ENCODE data around the gene PLCL1. TPM values are rescaled to one million over a fixed set of nuclear protein-coding genes. Genes with fewer than 3 reads are reported as not detected.

PLCL1 gene
- total RNA-seq, 1 donor from 2014 or later = 14.3 TPM

GRCh38 chr2:197857476-197858107 is 53.2 kb downstream of the PLCL1 start:
- no peak overlapping the region for H3K27ac ChIP-seq
- H3K4me1 ChIP-seq = peaks cover 0 to 17% of the 10 kb centered on the region in 2 donors

GRCh38 chr2:197858607-197859140 is 54.3 kb downstream of the PLCL1 start:
- Histone ChIP-seq H3K9me3 (no peaks in the 10 kb centered on the region), H3K27me3 (no peaks in the 10 kb centered on the region), H3K27ac (no peak overlapping the region), H3K4me3 (no peak overlapping the region), H3K36me3 (no peaks in the 10 kb centered on the region), H3K4me1 (peaks cover 0 to 8% of the 10 kb centered on the region in 2 donors)
- TF ChIP-seq CTCF (IDR thresholded peaks at IDR 0.05) = no peak
- no peak for DNase-seq (ENCODE audit: low spot score in 2 of 2)
- intact Hi-C loops (cut with DNase I) = no loop called here

More at GRCh38 chr2:197857476-197858107, 53.2 kb downstream of the PLCL1 start:
- H3K4me3 ChIP-seq = no peak overlapping the region
- no peak for TF ChIP-seq CTCF (IDR thresholded peaks at IDR 0.05)
- no peaks in the 10 kb centered on the region for H3K9me3 ChIP-seq
- no peaks in the 10 kb centered on the region for H3K36me3 ChIP-seq
- no peak for DNase-seq (ENCODE audit: low spot score in 2 of 2)
- intact Hi-C loops (cut with DNase I) = no loop called here
- no peaks in the 10 kb centered on the region for H3K27me3 ChIP-seq

- H3K27me3 ChIP-seq = no peaks in the 10 kb centered on the region
- no peak for TF ChIP-seq CTCF (IDR thresholded peaks at IDR 0.05)
- H3K4me1 ChIP-seq = no peaks in the 10 kb centered on the region
- no peak overlapping the region for H3K4me3 ChIP-seq
- H3K36me3 ChIP-seq = no peaks in the 10 kb centered on the region
- H3K27ac ChIP-seq = no peak overlapping the region
- no peak for DNase-seq (ENCODE audit: low spot score in 2 of 2)
- intact Hi-C loops (cut with DNase I) = no loop called here
- no peaks in the 10 kb centered on the region for H3K9me3 ChIP-seq
Observed at GRCh38 chr2:197862246-197862955, 58.0 kb downstream of the PLCL1 start.

- H3K36me3 ChIP-seq = no peaks in the 10 kb centered on the region
- no peak overlapping the region for H3K4me3 ChIP-seq
- H3K27ac ChIP-seq = no peak overlapping the region
- DNase-seq (ENCODE audit: low spot score in 2 of 2) = no peak
- intact Hi-C loops (cut with DNase I) = no loop called here
- H3K4me1 ChIP-seq = peaks cover 0 to 5% of the 10 kb centered on the region in 2 donors
- no peaks in the 10 kb centered on the region for H3K9me3 ChIP-seq
- H3K27me3 ChIP-seq = no peaks in the 10 kb centered on the region
- no peak for TF ChIP-seq CTCF (IDR thresholded peaks at IDR 0.05)
Observed at GRCh38 chr2:197863744-197864143, 59.4 kb downstream of the PLCL1 start.

GRCh38 chr2:197866455-197866854 is 62.1 kb downstream of the PLCL1 start:
- intact Hi-C loops (cut with DNase I) = no loop called here
- no peak for TF ChIP-seq CTCF (IDR thresholded peaks at IDR 0.05)
- Histone ChIP-seq H3K9me3 (no peaks in the 10 kb centered on the region), H3K27ac (no peak overlapping the region), H3K4me1 (peaks cover 0 to 8% of the 10 kb centered on the region in 2 donors), H3K4me3 (no peak overlapping the region), H3K36me3 (no peaks in the 10 kb centered on the region), H3K27me3 (no peaks in the 10 kb centered on the region)
- no peak for DNase-seq (ENCODE audit: low spot score in 2 of 2)
